GM12873 (cell line): Measurements from ENCODE around the gene OR8K1.

Experiments
- TF ChIP-seq, protein P1 (sequence below): IDR thresholded peaks from 2 replicates; pipeline ENCODE4 v1.5.1; 2012; ENCODE audit warnings: low read depth, mild to moderate bottlenecking, moderate library complexity, low read length, control low read depth; ENCODE audit not compliant: insufficient read depth; ENCODE audit errors: missing control alignments

The OR8K1 gene

DNA sequence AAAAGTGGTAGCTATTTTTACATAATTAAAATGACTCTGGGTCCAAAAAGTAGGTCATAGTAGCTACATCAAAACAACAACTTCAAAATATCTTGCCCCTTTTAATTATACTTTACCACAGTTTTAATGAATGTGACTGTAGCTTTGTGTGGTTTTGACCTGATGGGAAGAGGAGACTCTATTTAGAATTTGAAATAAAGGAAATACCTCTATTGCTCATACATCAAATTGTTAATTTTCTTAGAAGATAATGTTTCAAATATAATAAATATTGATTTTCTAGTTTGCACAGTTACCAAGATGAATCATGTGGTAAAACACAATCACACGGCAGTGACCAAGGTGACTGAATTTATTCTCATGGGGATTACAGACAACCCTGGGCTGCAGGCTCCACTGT, at the start of gene OR8K1:
TSS of gene OR8K1 (plus strand) at position 301 of the 400 bp plus-strand sequence. CDS start at position 301, 0 bp downstream.
- TF ChIP-seq, protein P1, sequence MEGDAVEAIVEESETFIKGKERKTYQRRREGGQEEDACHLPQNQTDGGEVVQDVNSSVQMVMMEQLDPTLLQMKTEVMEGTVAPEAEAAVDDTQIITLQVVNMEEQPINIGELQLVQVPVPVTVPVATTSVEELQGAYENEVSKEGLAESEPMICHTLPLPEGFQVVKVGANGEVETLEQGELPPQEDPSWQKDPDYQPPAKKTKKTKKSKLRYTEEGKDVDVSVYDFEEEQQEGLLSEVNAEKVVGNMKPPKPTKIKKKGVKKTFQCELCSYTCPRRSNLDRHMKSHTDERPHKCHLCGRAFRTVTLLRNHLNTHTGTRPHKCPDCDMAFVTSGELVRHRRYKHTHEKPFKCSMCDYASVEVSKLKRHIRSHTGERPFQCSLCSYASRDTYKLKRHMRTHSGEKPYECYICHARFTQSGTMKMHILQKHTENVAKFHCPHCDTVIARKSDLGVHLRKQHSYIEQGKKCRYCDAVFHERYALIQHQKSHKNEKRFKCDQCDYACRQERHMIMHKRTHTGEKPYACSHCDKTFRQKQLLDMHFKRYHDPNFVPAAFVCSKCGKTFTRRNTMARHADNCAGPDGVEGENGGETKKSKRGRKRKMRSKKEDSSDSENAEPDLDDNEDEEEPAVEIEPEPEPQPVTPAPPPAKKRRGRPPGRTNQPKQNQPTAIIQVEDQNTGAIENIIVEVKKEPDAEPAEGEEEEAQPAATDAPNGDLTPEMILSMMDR: no peak

DNA sequence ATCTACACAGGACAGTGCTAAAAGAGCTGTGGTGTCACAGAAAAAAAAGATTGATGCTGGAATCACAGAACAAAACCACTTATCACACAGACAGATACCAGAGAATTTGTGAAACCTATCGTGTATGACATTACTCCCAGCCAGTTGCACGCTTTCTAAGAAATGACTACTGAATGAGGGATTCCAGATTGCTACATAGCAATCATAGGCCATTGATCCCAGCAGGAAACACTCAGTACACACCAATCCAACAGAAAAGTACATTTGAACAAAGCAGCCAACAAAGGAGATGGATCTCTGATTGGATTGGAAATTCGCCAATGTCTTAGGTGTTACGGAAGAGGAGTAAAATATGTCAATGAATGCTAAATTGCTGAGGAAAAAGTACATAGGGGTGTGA, 48.9 kb upstream of the OR8K1 start:
- TF ChIP-seq, protein P1: no peak

DNA sequence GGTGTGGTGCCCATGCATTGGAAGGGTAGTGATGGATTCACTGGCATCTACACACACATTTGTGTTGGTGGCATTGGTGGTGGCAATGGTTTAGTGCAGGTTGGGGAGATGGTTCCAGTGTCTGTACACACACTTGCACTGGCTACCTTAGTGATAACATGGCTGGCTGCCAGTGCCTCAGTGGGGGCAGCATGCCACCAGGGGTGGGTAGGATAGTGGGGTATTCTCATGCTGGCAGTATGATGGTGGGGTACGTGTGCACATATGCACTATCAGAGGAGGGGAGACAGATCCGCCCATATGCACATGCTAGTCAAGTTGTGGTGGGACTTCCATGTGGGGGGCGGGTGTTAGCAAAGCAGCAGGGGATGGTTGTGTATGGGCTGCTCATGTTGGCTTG, 38.0 kb upstream of the OR8K1 start:
- TF ChIP-seq, protein P1: no peak

DNA sequence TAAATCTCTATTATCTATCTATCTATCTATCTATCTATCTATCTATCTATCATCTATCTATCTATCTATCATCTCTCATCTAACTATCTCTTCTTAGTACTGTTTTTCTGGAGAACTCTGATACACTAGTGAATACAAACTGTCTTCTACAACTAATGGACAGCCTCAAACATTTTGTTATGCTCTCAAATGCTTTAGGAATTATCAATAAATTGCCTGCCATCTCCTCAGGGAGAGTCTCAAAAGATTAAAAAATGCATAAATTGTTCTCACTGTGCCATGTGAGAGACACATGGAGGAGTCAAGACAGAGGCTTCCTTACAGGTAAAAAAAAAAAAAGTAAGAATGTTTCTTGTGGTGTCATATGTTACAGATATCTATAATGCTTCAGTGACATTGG, 31.0 kb upstream of the OR8K1 start, which contains the start of gene OR8K3:
TSS of gene OR8K3 (plus strand) at position 301 of the 400 bp plus-strand sequence. CDS start 3,163 bp downstream, outside the sequence.
- TF ChIP-seq, protein P1: no peak

DNA sequence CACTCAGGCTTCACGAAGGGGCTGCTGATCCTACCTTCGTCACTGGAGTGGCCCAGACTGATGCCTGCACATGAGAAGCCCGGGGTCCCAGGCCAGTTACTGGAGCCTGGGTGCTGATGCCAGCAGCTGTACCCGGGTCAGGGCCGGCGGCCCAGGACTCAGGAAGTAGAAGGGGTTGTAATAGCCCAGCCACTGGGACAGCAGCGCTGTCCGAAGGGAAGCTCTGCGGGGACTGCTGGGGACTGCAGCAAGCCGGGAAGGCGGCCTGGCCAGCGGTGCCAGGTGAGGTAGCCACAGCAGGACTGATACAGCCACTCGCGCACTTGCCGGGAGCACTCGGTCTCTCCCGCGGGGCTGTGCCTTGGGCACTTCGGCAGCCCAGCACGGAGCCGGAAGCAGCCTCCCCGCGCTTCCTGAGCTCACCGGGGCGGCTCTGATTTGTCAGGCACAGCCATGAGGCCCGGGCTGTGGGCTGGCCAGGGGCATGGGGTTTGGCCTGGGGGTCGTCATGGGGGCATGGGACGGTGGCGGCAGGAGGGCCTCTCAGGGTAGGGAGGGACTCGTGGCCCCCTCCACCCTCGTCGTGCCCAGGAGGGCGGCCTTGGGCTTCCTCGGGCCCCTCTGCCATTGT, 13.9 kb upstream of the OR8K1 start:
- TF ChIP-seq, protein P1: no peak

DNA sequence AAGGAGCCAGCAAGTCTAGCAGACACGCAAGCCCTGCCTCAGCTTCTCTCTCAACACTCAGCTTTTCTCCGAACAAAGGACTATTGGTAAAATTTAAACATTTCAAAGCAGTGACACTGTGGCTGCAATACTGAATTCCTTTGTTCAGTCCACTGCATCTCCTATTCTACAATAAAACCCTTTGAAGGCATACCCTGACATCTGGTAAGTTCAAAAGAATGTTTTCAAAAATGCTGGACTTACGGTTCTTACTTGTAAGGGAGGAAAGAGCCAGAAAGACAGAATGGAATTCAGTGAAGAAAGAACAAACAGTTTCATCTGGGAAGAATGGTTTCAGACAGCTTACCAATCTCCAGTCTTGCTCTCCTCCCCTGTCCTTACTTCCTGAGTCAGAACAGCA, 12.7 kb upstream of the OR8K1 start:
- TF ChIP-seq, protein P1: no peak

DNA sequence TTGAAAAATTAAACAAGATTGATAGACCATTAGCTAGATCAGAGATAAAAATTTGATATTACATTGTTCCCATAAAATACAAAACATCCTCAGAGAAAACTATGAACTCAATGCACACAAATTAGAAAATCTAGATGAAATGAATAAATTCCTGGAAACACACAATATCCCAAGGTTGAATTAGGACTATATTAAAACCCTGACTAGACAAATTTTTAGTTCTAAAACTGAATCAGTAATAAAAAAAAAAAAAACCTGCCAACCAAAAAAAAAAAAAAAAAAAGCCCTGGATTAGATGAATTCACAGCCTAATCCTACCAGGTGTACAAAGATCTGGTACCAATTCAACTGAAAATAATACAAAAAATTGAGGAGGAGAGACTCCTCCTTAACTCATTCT, 5.5 kb upstream of the OR8K1 start:
- TF ChIP-seq, protein P1: no peak

DNA sequence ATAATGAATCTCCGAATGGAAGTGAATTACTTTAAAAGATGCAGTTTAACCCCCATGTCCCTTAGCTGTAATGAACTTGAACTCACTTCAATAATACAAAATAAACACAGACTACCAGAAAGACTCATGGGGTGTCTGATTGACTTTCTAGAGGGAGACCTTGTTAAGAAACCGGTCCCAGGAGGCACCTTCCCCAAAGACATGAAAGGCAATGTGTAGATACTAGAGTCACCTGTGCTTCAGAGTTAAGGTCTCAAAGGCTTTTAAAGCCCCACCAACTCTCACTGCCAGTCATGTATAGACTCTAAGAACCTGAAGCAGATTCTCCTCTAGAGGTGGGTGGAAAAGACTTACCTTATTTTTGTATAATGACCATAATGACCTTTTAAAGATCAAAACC, 8.2 kb downstream of the OR8K1 start, which contains the start of gene OR8J1:
TSS of gene OR8J1 (plus strand) at position 301 of the 400 bp plus-strand sequence. CDS start 5,956 bp downstream, outside the sequence.
- TF ChIP-seq, protein P1: no peak
